Measurements from ENCODE around the gene VAV2.

VAV2 gene

GRCh38 chr9:133874060-133874657, 118.0 kb downstream of the VAV2 start:
- no peak for DNase-seq
- H3K36me3 Mint-ChIP-seq (ENCODE audit: low read depth), result no peaks in the 10 kb centered on the region
- no peak overlapping the region for H3K4me3 Mint-ChIP-seq
- no peaks in the 10 kb centered on the region for H3K27me3 Mint-ChIP-seq (ENCODE audit: low read depth, poor library complexity)
- TF ChIP-seq, protein P1, sequence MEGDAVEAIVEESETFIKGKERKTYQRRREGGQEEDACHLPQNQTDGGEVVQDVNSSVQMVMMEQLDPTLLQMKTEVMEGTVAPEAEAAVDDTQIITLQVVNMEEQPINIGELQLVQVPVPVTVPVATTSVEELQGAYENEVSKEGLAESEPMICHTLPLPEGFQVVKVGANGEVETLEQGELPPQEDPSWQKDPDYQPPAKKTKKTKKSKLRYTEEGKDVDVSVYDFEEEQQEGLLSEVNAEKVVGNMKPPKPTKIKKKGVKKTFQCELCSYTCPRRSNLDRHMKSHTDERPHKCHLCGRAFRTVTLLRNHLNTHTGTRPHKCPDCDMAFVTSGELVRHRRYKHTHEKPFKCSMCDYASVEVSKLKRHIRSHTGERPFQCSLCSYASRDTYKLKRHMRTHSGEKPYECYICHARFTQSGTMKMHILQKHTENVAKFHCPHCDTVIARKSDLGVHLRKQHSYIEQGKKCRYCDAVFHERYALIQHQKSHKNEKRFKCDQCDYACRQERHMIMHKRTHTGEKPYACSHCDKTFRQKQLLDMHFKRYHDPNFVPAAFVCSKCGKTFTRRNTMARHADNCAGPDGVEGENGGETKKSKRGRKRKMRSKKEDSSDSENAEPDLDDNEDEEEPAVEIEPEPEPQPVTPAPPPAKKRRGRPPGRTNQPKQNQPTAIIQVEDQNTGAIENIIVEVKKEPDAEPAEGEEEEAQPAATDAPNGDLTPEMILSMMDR (IDR thresholded peaks at IDR 0.05), result no peak
- no peaks in the 10 kb centered on the region for H3K9me3 Mint-ChIP-seq
- peaks cover 68% of the 10 kb centered on the region for H3K4me1 Mint-ChIP-seq
- H3K27ac Mint-ChIP-seq, result peak overlapping the region; percentile 92

DNA sequence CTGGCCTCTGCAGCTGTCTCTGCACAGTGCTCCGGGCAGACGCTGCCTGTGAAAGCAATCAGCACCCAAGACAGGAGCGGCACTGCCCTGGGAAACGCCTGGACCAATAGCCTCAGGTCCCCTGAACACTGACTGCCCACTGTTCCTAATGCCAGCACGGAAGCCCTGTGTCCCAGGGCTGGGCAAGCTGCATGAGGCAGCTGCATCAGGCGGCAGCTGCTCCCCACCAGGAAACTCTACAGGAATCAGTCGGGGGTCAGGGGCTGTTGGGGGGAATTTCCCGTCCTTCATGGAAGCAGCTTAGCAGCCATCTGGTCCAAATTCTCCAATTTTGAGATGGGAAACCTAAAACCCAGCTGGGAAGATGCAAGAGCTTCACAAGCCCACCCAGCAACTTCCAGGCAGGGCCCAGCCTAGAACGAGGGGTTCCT, 118.6 kb downstream of the VAV2 start:
- DNase-seq, result no peak
- Mint-ChIP-seq H3K4me1 (peaks cover 68% of the 10 kb centered on the region), H3K36me3 (ENCODE audit: low read depth) (no peaks in the 10 kb centered on the region), H3K27me3 (ENCODE audit: low read depth, poor library complexity) (no peaks in the 10 kb centered on the region), H3K27ac (no peak overlapping the region), H3K9me3 (no peaks in the 10 kb centered on the region), H3K4me3 (no peak overlapping the region)
- TF ChIP-seq, protein P1 (IDR thresholded peaks at IDR 0.05), result no peak

DNA sequence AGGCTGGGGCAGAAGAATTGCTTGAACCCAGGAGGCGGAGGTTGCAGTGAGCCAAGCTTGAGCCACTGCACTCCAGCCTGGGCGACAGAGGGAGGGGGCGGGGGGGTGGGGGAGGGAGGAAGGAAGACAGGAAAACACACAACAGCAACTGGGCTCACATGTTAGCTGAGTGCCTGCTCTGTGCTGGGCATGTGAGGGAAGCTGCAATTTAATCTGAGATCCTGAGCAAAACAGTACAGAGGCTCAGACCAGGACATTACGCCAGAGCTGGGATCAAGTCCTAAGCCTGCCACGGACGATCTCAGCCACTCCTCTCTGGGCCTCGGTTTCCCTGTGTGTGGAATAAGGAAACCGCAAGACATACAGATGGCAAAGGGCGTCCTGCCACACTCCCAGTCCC, 119.1 kb downstream of the VAV2 start:
- Mint-ChIP-seq H3K9me3 (no peaks in the 10 kb centered on the region), H3K4me1 (peaks cover 64% of the 10 kb centered on the region), H3K27ac (no peak overlapping the region), H3K36me3 (ENCODE audit: low read depth) (no peaks in the 10 kb centered on the region), H3K4me3 (no peak overlapping the region), H3K27me3 (ENCODE audit: low read depth, poor library complexity) (no peaks in the 10 kb centered on the region)
- no peak for DNase-seq
- TF ChIP-seq, protein P1 (IDR thresholded peaks at IDR 0.05), result no peak

- Mint-ChIP-seq H3K27ac (no peak overlapping the region), H3K4me1 (peaks cover 46% of the 10 kb centered on the region), H3K36me3 (ENCODE audit: low read depth) (peaks cover 4% of the 10 kb centered on the region), H3K4me3 (no peak overlapping the region), H3K9me3 (peaks cover 5% of the 10 kb centered on the region), H3K27me3 (ENCODE audit: low read depth, poor library complexity) (no peaks in the 10 kb centered on the region)
- TF ChIP-seq, protein P1 (IDR thresholded peaks at IDR 0.05), result no peak
- no peak for DNase-seq
Measured at GRCh38 chr9:133870598-133871595, 121.2 kb downstream of the VAV2 start.

DNA sequence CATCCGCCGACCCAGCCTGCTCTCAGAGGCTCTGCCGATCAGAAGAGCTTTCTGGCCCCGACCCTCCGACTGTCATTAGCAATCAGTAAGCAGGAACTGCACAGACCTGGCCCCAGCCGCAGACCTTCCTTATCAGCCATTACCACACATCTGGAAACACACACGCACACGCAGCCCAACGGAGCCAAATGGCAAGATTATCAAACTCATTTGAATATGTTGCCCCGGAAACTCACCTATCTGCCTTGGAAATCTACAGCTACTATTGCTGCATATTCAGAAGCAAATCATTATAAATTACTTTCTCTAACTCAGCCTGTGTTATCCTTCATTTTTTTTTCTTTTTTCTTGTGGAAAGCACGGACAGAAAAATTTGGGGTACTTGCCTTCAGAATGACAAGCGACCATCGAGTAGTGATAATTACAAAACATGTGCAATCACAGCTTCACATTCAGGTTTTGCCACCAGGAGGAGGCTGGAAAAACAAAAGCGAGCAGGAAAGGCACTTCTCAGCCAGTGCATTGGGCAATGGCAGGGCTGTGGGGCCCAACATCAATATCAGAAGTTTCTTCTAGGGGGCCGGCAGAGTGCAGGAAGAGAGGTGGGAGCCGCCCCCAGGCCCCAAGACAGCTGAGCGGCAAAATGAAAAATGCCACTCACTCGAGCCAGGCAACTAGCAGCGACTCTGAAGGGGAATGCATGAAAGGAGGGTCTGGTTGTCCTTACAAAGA, 122.3 kb downstream of the VAV2 start:
- peaks cover 15% of the 10 kb centered on the region for H3K9me3 Mint-ChIP-seq
- H3K27ac Mint-ChIP-seq, result no peak overlapping the region
- H3K36me3 Mint-ChIP-seq (ENCODE audit: low read depth), result peaks cover 15% of the 10 kb centered on the region
- H3K27me3 Mint-ChIP-seq (ENCODE audit: low read depth, poor library complexity), result no peaks in the 10 kb centered on the region
- no peak for DNase-seq
- TF ChIP-seq, protein P1 (IDR thresholded peaks at IDR 0.05), result no peak
- H3K4me3 Mint-ChIP-seq, result peak overlapping the region; percentile 4
- H3K4me1 Mint-ChIP-seq, result peaks cover 41% of the 10 kb centered on the region
